Brain microvascular endothelial cell (primary cell): ENCODE measurements around the gene TTC34.

ENCODE experiments used
- DNase-seq: peaks from one replicate; pipeline ENCODE4 v3.0.0-alpha.2; 2020
- H3K27ac ChIP-seq: fragments of 250-450 bp; sonication (Bioruptor Pico); 2 replicates; pipeline ENCODE4 v1.5.1; 2020; ENCODE audit warnings: mild to moderate bottlenecking, moderate library complexity
- H3K27me3 ChIP-seq: fragments of 250-450 bp; sonication (Bioruptor Pico); replicated peaks from 2 replicates; pipeline ENCODE4 v1.5.1; 2020; ENCODE audit warnings: mild to moderate bottlenecking
- H3K36me3 ChIP-seq: fragments of 250-450 bp; sonication (Bioruptor Pico); replicated peaks from 2 replicates; pipeline ENCODE4 v1.5.1; 2020; ENCODE audit warnings: mild to moderate bottlenecking
- H3K4me3 ChIP-seq: 2 replicates; pipeline ENCODE4 v1.5.1; 2011; ENCODE audit warnings: low read depth, mild to moderate bottlenecking, control low read depth, low read length, moderate library complexity
- in situ Hi-C: cut with HindIII; loops from 2 replicates; pipeline ENCODE4 v1.10.0; 2017; ENCODE audit warnings: low sequenced_read_pairs, low pct_ligation_motif_present
- TF ChIP-seq, protein P1 (sequence below): IDR thresholded peaks from 2 replicates; pipeline ENCODE4 v1.5.1; 2011; ENCODE audit warnings: low read depth, mild to moderate bottlenecking, moderate library complexity, low read length, control low read depth, inconsistent platforms; ENCODE audit errors: missing control alignments

Gene TTC34

DNA sequence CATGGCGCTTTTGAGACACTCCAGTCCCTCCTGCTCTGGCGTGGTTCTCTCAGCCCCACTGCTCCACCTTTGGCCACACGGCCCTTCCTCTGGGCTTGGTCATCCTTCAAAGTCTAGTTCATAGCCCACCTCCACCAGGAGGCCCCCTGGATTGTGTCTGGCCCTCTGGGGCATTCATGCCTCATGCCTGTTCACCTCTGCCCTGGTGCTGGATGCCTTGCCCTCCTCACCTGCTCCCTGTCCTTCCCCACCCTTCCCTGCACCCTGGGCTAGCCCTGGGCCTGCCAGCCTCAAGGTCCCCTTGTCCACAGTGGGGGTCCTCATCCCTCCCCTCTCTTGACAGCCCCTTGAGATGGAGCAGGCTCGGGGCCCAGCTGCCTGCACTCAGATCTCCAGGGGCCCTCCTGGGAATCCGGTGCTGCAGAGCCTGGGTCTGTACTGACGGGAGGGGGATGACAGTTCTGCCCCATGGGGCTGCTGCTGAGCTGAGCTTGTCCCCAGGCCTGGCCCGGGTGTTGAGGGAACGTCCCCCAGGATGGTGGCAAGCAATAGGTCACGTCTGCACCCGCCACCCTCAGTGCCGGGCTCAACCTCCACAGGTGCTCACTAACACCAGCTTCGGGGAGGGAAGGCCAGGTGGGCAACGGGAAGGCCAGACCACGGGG, 196.5 kb downstream of the TTC34 start:
- Histone ChIP-seq H3K36me3 (no peaks in the 10 kb centered on the region), H3K27me3 (no peaks in the 10 kb centered on the region), H3K4me3 (no peak overlapping the region), H3K27ac (no peak overlapping the region)
- TF ChIP-seq, protein P1, sequence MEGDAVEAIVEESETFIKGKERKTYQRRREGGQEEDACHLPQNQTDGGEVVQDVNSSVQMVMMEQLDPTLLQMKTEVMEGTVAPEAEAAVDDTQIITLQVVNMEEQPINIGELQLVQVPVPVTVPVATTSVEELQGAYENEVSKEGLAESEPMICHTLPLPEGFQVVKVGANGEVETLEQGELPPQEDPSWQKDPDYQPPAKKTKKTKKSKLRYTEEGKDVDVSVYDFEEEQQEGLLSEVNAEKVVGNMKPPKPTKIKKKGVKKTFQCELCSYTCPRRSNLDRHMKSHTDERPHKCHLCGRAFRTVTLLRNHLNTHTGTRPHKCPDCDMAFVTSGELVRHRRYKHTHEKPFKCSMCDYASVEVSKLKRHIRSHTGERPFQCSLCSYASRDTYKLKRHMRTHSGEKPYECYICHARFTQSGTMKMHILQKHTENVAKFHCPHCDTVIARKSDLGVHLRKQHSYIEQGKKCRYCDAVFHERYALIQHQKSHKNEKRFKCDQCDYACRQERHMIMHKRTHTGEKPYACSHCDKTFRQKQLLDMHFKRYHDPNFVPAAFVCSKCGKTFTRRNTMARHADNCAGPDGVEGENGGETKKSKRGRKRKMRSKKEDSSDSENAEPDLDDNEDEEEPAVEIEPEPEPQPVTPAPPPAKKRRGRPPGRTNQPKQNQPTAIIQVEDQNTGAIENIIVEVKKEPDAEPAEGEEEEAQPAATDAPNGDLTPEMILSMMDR, result no peak
- no peak for DNase-seq
- in situ Hi-C loops, result no loop called here

DNA sequence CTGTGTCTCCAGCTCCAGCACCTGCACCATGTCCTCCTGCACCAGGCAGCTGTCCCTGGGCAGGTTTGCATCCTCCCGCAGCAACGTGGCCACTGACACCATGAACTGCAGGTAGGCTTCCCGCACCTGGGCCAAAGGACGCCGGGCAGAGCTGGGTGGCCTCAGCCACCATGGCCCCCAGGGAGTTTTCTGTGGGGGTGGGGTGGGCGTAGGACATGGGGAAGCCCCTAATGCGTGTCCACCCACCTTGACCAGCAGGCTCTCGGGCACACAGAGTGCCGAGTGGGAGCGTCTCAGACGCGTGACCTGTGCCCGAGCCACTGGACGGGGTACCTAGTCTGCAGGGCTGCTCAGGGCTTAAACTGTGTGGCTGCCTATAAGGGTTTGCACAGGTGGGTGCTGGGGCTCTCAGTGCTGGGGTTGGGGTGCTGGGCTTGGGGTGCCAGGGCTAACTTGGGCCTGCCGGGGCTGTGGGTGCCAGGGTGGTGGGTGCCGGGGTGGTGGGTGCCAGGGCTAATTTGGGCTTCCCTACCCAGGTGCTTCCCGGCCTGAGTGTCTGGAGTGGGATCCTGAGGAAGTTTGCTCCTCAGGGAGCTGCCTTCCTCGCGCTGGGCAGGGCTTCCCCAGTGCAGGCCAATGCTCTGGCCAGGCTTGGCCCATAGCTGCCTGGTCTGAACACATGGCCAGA, 197.2 kb downstream of the TTC34 start:
- DNase-seq, result no peak
- TF ChIP-seq, protein P1, result no peak
- Histone ChIP-seq H3K27me3 (no peaks in the 10 kb centered on the region), H3K36me3 (no peaks in the 10 kb centered on the region), H3K4me3 (no peak overlapping the region), H3K27ac (no peak overlapping the region)
- in situ Hi-C loops, result no loop called here

DNA sequence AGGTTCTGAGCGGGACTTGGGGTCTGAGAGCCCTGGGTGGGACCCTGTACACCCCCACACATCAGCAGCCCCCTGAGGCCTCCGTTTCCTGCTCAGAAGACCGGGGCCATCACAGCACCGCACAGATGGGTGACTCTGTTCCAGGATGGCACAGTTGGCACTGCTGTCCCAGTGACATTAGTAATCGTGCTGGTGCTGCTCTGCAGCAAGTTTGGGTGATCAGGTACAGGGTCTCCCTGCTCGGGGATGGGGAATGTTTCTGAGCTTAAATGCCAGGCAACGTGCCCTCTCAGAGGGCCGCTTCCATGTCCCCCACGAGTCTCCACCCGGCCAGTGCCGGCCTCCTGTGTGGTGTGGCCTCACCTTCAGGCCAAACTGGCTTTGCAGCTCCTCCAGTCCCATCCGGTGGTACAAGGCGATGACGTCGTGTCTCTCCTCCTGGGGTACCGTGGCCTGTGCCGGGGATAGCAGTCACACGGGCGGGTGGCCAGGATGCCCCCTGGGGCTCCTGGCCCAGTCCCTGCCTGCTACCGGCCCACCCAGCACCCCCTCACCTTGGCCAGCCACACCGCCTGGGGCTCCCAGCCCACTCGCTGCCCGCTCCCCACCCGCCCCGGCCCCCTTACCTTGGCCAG, 197.9 kb downstream of the TTC34 start:
- Histone ChIP-seq H3K4me3 (no peak overlapping the region), H3K27ac (no peak overlapping the region), H3K27me3 (no peaks in the 10 kb centered on the region), H3K36me3 (no peaks in the 10 kb centered on the region)
- in situ Hi-C loops, result no loop called here
- TF ChIP-seq, protein P1, result no peak
- no peak for DNase-seq

DNA sequence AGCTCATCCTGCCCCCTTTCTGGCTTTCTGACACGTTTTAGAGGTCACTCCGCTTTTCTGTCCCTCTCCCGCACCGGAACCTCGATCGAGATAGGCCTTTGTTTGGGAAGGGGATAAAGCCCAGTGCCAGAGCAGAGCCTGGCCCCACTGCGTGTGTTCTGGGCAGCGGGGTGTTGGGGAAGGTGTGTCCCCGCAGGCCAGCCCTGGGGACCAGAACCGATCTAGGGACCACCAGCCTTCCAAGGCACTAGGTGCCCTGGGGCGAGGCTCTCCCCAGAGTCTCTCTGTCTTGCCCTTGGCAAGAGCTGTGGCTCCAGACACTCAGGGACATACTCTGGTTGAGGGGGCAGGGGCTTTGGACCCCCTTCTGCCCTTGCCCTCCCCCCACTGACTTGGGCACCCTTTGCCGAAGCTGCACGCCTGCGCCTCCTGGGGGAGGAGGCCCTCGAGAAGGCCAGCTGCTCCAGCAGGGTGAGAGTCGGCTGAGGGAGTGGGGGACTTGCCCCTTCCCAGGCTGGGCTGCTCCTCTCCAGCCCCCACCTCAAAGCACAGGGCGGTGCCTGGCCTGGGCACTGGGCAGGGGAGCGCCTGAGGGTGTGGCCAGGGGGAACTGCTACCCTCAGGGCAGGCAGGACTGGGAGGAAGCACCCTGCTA, 198.5 kb downstream of the TTC34 start:
- DNase-seq, result no peak
- H3K36me3 ChIP-seq, result no peaks in the 10 kb centered on the region
- no peak overlapping the region for H3K4me3 ChIP-seq
- no peak overlapping the region for H3K27ac ChIP-seq
- TF ChIP-seq, protein P1, result no peak
- in situ Hi-C loops, result no loop called here
- H3K27me3 ChIP-seq, result no peaks in the 10 kb centered on the region

DNA sequence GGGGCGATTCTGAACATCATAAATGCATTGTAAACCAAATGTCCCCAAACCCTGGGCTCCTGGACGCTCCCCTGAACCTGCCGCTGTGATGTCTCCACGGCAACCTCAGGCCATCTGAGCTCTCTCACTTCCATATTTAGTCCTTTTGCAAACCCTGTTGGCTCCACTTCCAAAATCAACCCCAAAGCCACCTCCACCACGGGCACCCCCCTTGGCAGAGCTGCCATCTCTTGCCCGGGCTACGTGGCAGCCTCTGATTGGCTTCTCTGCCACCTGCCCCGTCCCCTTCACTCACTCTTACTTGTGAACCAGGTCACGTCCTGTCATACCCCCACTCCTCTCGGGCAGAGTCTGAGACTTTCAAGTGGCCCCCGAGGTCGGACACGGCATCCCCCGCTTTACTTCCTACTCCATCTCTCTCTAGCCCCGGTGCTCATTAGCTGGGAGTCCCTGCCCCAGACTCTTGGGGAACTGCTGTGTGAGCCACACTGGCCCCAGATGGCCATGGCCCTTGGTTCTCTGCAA, 199.1 kb downstream of the TTC34 start:
- no peak for DNase-seq
- Histone ChIP-seq H3K4me3 (no peak overlapping the region), H3K27me3 (no peaks in the 10 kb centered on the region), H3K27ac (no peak overlapping the region), H3K36me3 (no peaks in the 10 kb centered on the region)
- in situ Hi-C loops, result no loop called here
- TF ChIP-seq, protein P1, result no peak
